Thyroid gland (tissue), 4 donors: ENCODE data around the gene DUS3L. TPM values are rescaled to one million over a fixed set of nuclear protein-coding genes. Genes with fewer than 3 reads are reported as not detected.

Experiments used
- DNase-seq, 2 donors: peaks; one replicate each; pipeline ENCODE4 v3.0.0-alpha.2; 2019
- H3K27ac ChIP-seq, 3 donors: fragments of 200-600 bp; sonication (generic); 1 replicate in 2 of 3; 2 replicates in 1 of 3; pipeline ENCODE4 v1.5.1; 2016 to 2019; ENCODE audit warnings: mild to moderate bottlenecking in 1 of 3, moderate library complexity in 1 of 3
- H3K27me3 ChIP-seq: fragments of 200-600 bp; sonication (generic); one replicate; pipeline ENCODE4 v1.5.1; 2019
- H3K36me3 ChIP-seq, 2 donors: fragments of 200-600 bp; sonication (generic); one replicate each; pipeline ENCODE4 v1.5.1; 2016 to 2019
- H3K4me1 ChIP-seq, 2 donors: fragments of 200-600 bp; sonication (generic); one replicate each; pipeline ENCODE4 v1.5.1; 2017 to 2019
- H3K4me3 ChIP-seq, 3 donors: fragments of 200-600 bp; sonication (generic); replicated peaks in 1 of 3; 1 replicate in 2 of 3; 2 replicates in 1 of 3; pipeline ENCODE4 v1.5.1; 2016; ENCODE audit warnings: mild to moderate bottlenecking in 1 of 3
- H3K9me3 ChIP-seq: fragments of 200-600 bp; sonication (generic); one replicate; pipeline ENCODE4 v1.5.1; 2017
- CTCF ChIP-seq, 6 experiments: fragments of 200-600 bp in 3 of 6; fragments of 450-650 bp in 3 of 6; sonication (generic) in 3 of 6; IDR thresholded peaks; one replicate each; pipeline ENCODE4 v1.5.1; 2016 to 2019; ENCODE audit warnings: antibody characterized with exemption in 6 of 6, mild to moderate bottlenecking in 2 of 6, inconsistent platforms in 1 of 6, moderate library complexity in 1 of 6
- POLR2A ChIP-seq, 2 donors: fragments of 450-650 bp; IDR thresholded peaks; one replicate each; pipeline ENCODE4 v1.6.1; 2017; ENCODE audit warnings: antibody characterized with exemption in 2 of 2, mild to moderate bottlenecking in 2 of 2, moderate library complexity in 1 of 2
- WGBS, 2 donors: methylation state at CpG; one replicate each; pipeline ENCODE4 v1.1.5; 2017; 5-methylcytosine and 5-hydroxymethylcytosine counted together
- intact Hi-C: fragments of 100-400 bp; cut with DNase I; formaldehyde crosslinking; loops from one replicate; pipeline ENCODE4 v1.15.1; 2023
- total RNA-seq, 4 donors: library from RNA; depleted of rRNA; stranded (reverse); fragments of >200 nt; gene quantifications; one replicate each; pipeline ENCODE4 v1.2.3, GENCODE V29; 2016

The DUS3L gene
- total RNA-seq, 4 donors from 2014 or later, result 34.0 to 53.3 (median 44.9) TPM

- intact Hi-C loops, result no loop called here
- H3K4me3 ChIP-seq, result no peak overlapping the region
- TF ChIP-seq CTCF (IDR thresholded peaks at IDR 0.05) (no peak), POLR2A (IDR thresholded peaks at IDR 0.05) (no peak)
- no peaks in the 10 kb centered on the region for H3K27me3 ChIP-seq
- no peak for DNase-seq
- 84 to 88% methylated on average over 19 of the region's 19 CpGs for WGBS, 2 donors
- H3K9me3 ChIP-seq, result no peaks in the 10 kb centered on the region
- H3K36me3 ChIP-seq, result no peaks in the 10 kb centered on the region
- no peaks in the 10 kb centered on the region for H3K4me1 ChIP-seq
- H3K27ac ChIP-seq, result no peak overlapping the region
These were observed 48.9 kb downstream of the DUS3L start for GRCh38 chr19:5742051-5742450.

GRCh38 chr19:5738423-5738822 lies 52.5 kb downstream of the DUS3L start:
- DNase-seq, result no peak
- Histone ChIP-seq H3K27me3 (no peaks in the 10 kb centered on the region), H3K4me1 (no peaks in the 10 kb centered on the region), H3K4me3 (no peak overlapping the region), H3K27ac (no peak overlapping the region), H3K36me3 (no peaks in the 10 kb centered on the region), H3K9me3 (no peaks in the 10 kb centered on the region)
- WGBS, 2 donors, result 67 to 75% methylated on average over 8 of the region's 8 CpGs
- TF ChIP-seq CTCF (IDR thresholded peaks at IDR 0.05) (no peak), POLR2A (IDR thresholded peaks at IDR 0.05) (no peak)
- intact Hi-C loops, result no loop called here

Other genes with a start within 250 kb of the DUS3L start
- gene TINCR, start 223.2 kb downstream of the DUS3L start, total RNA-seq, result not detected
- 10 to 100 TPM; 52.2 to 74.5 (median 65.3) TPM for gene SAFB2, start 168.4 kb downstream of the DUS3L start, total RNA-seq
- 100 to 1,000 TPM in 2 of 4 donors, 10 to 100 TPM in 2; 70.1 to 129 (median 86.7) TPM for gene SAFB, start 168.1 kb downstream of the DUS3L start, total RNA-seq
- 10 to 100 TPM; 20.1 to 68.3 (median 47.2) TPM for gene MICOS13, start 110.6 kb downstream of the DUS3L start, total RNA-seq
- 10 to 100 TPM in 3 of 4 donors, 1 to 10 TPM in 1; 7.3 to 30.4 (median 15.8) TPM for gene HSD11B1L, start 110.1 kb downstream of the DUS3L start, total RNA-seq
- 100 to 1,000 TPM; 313 to 561 (median 386) TPM for gene RPL36, start 100.9 kb downstream of the DUS3L start, total RNA-seq
- gene LONP1, start 71.0 kb downstream of the DUS3L start, total RNA-seq, result 100 to 1,000 TPM in 1 of 4 donors, 10 to 100 TPM in 3; 45.0 to 100 (median 67.9) TPM
- gene CATSPERD, start 70.5 kb downstream of the DUS3L start, total RNA-seq, result not detected
- gene PRR22, start 6.4 kb downstream of the DUS3L start, total RNA-seq, result 1 to 10 TPM in 3 of 4 donors, under 1 TPM in 1; 0.54 to 2.0 (median 1.2) TPM
- 1 to 10 TPM in 3 of 4 donors, under 1 TPM in 1; 0.71 to 8.1 (median 1.3) TPM for gene NRTN, start 13.9 kb upstream of the DUS3L start, total RNA-seq
- not detected for gene FUT6, start 48.5 kb upstream of the DUS3L start, total RNA-seq
- under 1 TPM in 1 of 4 donors, not detected in 3; 0.13 TPM for gene FUT3, start 60.3 kb upstream of the DUS3L start, total RNA-seq
- gene FUT5, start 79.4 kb upstream of the DUS3L start, total RNA-seq, result not detected
- gene NDUFA11, start 112.6 kb upstream of the DUS3L start, total RNA-seq, result 100 to 1,000 TPM; 115 to 325 (median 195) TPM
- 10 to 100 TPM; 14.3 to 27.2 (median 17.8) TPM for gene VMAC, start 113.7 kb upstream of the DUS3L start, total RNA-seq
- 10 to 100 TPM in 3 of 4 donors, 1 to 10 TPM in 1; 9.0 to 48.8 (median 26.3) TPM for gene CAPS, start 123.1 kb upstream of the DUS3L start, total RNA-seq
- 100 to 1,000 TPM in 1 of 4 donors, 10 to 100 TPM in 3; 57.8 to 148 (median 82.7) TPM for gene RANBP3, start 187.0 kb upstream of the DUS3L start, total RNA-seq